OCI-LY1 (cell line): ENCODE results near the gene SNTG2.

Experiments
- EZH2 ChIP-seq: fragments of 200-600 bp; sonication (generic), shearing (Covaris generic); IDR thresholded peaks from 2 replicates; pipeline ENCODE4 v1.8.0; 2017; ENCODE audit warnings: borderline replicate concordance, mixed run types, mild to moderate bottlenecking, antibody characterized with exemption, low read length, moderate library complexity, mixed read lengths
- TF ChIP-seq, protein P1 (sequence below): fragments of 200-600 bp; sonication (generic), shearing (Covaris generic); IDR thresholded peaks from 2 replicates; pipeline ENCODE4 v1.5.1; 2017; ENCODE audit warnings: mild to moderate bottlenecking, antibody characterized with exemption, low read length, moderate library complexity, mixed read lengths

DNA sequence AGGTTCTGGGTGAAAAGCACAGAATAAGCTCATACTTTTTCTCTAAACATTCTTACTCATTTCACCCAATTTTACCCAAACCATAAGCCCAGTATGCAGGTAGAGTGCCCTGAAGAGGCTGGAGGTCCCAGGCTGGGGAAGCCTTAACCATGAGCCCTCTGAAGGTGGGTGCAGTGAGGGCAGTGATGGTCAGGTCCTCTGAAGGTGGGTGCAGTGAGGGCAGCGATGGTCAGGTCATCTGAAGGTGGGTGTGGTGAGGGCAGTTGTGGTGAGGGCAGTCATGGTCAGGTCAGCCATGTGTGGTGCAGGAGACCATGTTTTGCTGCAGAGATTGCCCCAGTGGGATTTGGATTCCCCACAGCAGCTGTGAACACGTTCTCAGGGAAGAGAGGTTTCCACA is 148.8 kb downstream of the SNTG2 start:
- TF ChIP-seq, protein P1, sequence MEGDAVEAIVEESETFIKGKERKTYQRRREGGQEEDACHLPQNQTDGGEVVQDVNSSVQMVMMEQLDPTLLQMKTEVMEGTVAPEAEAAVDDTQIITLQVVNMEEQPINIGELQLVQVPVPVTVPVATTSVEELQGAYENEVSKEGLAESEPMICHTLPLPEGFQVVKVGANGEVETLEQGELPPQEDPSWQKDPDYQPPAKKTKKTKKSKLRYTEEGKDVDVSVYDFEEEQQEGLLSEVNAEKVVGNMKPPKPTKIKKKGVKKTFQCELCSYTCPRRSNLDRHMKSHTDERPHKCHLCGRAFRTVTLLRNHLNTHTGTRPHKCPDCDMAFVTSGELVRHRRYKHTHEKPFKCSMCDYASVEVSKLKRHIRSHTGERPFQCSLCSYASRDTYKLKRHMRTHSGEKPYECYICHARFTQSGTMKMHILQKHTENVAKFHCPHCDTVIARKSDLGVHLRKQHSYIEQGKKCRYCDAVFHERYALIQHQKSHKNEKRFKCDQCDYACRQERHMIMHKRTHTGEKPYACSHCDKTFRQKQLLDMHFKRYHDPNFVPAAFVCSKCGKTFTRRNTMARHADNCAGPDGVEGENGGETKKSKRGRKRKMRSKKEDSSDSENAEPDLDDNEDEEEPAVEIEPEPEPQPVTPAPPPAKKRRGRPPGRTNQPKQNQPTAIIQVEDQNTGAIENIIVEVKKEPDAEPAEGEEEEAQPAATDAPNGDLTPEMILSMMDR = no peak
- TF ChIP-seq EZH2 = no peak
